ENCODE measurements around the gene PRPF6. TPM values are rescaled to one million over a fixed set of nuclear protein-coding genes. Genes with fewer than 3 reads are reported as not detected.
"Not testable (repeated sequence)": the region's sequence is repeated elsewhere in the genome, so short reads cannot be mapped to it uniquely, and the experiment has no call there.

Gene PRPF6
- total RNA-seq, 1 donor from 2014 or later, result 71.9 TPM

DNA sequence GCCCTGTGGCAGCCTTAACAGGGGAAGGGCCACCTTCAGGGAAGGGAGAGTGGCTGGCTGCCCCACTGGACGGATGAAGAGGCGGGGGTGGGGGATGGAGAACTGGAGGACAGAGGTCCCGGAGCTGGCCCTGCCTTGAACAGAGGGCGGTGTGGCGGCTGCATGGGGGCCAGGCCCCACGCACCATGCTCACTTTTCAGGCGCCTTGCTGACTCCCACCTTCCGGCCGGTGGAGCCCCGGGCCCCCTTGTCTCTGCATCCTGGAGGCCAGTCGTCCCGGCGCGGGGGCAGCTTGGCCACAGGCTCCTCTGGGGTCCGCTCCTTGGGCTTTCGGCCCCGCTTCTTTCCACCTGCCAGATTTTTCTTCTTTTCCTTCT lies 21.2 kb upstream of the PRPF6 start:
- Mint-ChIP-seq H3K27me3 (ENCODE audit: unreplicated experiment) (no peaks in the 10 kb centered on the region), H3K36me3 (ENCODE audit: unreplicated experiment) (peaks cover 11% of the 10 kb centered on the region), H3K4me3 (ENCODE audit: unreplicated experiment) (no peak overlapping the region), H3K4me1 (ENCODE audit: unreplicated experiment) (peaks cover 19% of the 10 kb centered on the region), H3K9me3 (ENCODE audit: unreplicated experiment) (no peaks in the 10 kb centered on the region), H3K27ac (ENCODE audit: unreplicated experiment) (no peak overlapping the region)
- no peak for DNase-seq (ENCODE audit: extremely low spot score, unreplicated experiment)
- TF ChIP-seq CTCF (IDR thresholded peaks at IDR 0.05), result no peak

DNA sequence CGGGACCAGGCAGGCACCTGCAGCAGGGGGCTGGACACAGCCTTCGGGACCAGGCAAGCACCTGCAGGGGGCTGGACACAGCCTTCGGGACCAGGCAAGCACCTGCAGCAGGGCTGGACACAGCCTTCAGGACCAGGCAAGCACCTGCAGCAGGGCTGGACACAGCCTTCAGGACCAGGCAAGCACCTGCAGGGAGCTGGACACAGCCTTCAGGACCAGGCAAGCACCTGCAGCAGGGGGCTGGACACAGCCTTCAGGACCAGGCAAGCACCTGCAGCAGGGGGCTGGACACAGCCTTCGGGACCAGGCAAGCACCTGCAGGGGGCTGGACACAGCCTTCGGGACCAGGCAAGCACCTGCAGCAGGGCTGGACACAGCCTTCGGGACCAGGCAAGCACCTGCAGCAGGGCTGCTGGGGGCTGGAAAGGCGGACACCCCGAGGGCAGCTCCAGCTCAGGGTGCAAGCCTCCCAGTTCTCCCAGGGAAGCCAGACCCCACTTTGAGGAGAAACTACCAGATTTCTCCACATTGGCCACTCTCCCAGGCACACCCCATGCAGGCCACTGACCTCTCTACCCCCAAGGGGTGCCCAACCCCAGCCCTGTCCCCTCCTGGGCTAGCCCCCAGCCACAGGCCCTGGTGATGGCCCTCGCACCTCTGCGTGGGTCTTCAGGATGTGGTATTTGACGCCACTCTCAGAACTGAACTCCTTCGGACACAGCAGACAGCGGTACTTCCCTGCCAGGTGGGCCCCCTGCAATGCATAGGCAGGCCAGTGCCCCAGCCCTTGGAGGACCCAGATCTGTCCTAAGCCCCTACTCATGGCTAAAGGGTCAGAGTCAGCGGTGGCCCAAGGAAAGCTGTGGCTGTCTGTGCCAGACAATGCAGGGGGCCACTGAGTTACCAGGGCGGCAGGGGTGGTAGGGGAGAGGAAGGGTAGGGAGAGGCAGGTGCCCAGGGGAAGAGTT lies 20.0 kb upstream of the PRPF6 start:
- not testable (repeated sequence) for H3K27ac Mint-ChIP-seq (ENCODE audit: unreplicated experiment); H3K9me3 Mint-ChIP-seq (ENCODE audit: unreplicated experiment); DNase-seq (ENCODE audit: extremely low spot score, unreplicated experiment); H3K4me3 Mint-ChIP-seq (ENCODE audit: unreplicated experiment); H3K27me3 Mint-ChIP-seq (ENCODE audit: unreplicated experiment)
- Mint-ChIP-seq H3K4me1 (ENCODE audit: unreplicated experiment) (peaks cover 13% of the 10 kb centered on the region), H3K36me3 (ENCODE audit: unreplicated experiment) (peaks cover 11% of the 10 kb centered on the region)

DNA sequence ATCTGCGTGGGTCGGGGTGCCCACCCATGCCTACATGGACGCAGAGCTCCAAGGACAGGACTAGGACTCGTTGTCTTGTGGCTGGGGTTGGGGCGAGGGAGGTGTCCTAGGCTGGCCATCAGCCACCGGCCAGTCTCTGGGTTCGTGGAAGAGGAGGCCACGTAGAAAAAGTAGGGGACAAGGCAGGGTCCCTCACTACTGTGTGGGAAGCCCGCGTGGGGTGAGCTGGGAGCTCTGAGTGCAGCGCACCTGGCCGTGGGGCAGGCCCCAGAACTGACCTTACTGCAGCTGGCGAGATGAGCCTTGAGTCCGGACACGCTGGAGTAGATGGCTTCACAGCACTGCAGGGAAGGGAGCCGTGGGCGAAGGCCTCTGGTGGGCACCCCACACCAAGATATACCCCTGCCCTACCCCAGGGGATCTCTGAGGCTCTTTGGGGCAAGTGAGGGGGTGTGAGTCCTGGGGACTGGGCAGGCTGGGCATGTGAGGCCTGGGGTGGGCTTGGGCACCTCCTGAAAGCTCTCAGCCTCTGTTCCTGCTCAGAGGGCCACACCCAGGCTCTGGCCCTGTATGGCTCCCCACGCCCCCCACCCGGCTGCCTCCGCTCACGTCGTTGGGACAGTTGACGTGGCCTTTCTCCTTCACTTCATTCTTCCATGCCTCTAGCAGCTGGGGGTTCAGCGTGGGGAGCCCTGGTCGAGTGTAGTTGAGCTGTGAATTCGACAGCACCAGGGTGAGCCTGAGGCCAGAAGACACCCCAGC lies 19.1 kb upstream of the PRPF6 start:
- no peaks in the 10 kb centered on the region for H3K9me3 Mint-ChIP-seq (ENCODE audit: unreplicated experiment)
- no peak overlapping the region for H3K4me3 Mint-ChIP-seq (ENCODE audit: unreplicated experiment)
- no peaks in the 10 kb centered on the region for H3K27me3 Mint-ChIP-seq (ENCODE audit: unreplicated experiment)
- no peak for TF ChIP-seq CTCF (IDR thresholded peaks at IDR 0.05)
- no peak overlapping the region for H3K27ac Mint-ChIP-seq (ENCODE audit: unreplicated experiment)
- peaks cover 12% of the 10 kb centered on the region for H3K36me3 Mint-ChIP-seq (ENCODE audit: unreplicated experiment)
- DNase-seq (ENCODE audit: extremely low spot score, unreplicated experiment), result no peak
- H3K4me1 Mint-ChIP-seq (ENCODE audit: unreplicated experiment), result peaks cover 13% of the 10 kb centered on the region

DNA sequence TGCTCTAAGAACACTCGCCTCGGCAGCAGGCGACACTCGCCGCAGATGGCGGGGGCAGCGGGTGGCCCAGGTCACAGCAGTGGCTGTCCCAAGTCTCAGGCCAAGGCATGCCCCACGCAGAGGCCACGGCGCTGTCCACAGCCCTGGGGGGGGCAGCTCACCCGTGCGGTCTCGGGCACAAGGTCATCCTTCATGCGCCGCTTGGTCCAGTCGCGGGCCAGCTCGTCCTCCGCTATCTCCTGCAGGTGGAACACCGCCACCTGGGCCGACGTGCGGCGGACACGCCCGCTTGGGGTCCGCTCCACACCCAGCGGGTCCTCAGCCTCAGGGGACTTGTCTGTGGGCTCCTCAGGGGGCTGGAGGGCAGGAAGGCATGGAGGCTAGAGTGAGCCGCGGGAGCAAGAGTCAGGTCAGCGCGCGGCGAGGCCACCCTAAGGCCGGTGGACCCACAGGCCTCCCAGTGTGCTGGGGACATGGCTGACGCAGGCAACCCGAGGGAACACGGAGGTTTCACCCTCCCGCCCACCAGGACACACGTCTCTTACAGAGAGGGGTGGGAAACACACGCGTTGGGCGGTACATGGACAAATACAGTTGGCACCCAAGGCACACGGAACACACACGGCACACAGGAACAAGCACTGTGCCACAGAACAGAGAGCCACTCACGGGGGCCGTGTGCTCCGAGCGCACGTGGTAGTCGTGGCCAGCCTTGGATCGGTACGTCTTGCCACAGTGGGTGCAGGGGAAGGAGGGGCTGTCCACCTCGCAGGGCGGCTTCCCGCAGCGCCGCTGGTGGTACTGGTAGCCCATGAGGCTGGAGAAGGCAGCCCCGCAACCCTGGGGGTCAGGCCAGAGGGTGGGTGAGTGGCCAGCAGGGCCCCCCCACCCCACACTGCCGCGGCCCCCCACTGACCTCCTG lies 18.2 kb upstream of the PRPF6 start:
- peaks cover 14% of the 10 kb centered on the region for H3K36me3 Mint-ChIP-seq (ENCODE audit: unreplicated experiment)
- no peak for TF ChIP-seq CTCF (IDR thresholded peaks at IDR 0.05)
- no peaks in the 10 kb centered on the region for H3K9me3 Mint-ChIP-seq (ENCODE audit: unreplicated experiment)
- no peak for DNase-seq (ENCODE audit: extremely low spot score, unreplicated experiment)
- peaks cover 10% of the 10 kb centered on the region for H3K4me1 Mint-ChIP-seq (ENCODE audit: unreplicated experiment)
- no peak overlapping the region for H3K27ac Mint-ChIP-seq (ENCODE audit: unreplicated experiment)
- no peak overlapping the region for H3K4me3 Mint-ChIP-seq (ENCODE audit: unreplicated experiment)
- H3K27me3 Mint-ChIP-seq (ENCODE audit: unreplicated experiment), result no peaks in the 10 kb centered on the region

- TF ChIP-seq CTCF (IDR thresholded peaks at IDR 0.05), result no peak
- no peaks in the 10 kb centered on the region for H3K9me3 Mint-ChIP-seq (ENCODE audit: unreplicated experiment)
- no peak overlapping the region for H3K4me3 Mint-ChIP-seq (ENCODE audit: unreplicated experiment)
- no peak overlapping the region for H3K27ac Mint-ChIP-seq (ENCODE audit: unreplicated experiment)
- H3K36me3 Mint-ChIP-seq (ENCODE audit: unreplicated experiment), result peaks cover 14% of the 10 kb centered on the region
- peaks cover 7% of the 10 kb centered on the region for H3K4me1 Mint-ChIP-seq (ENCODE audit: unreplicated experiment)
- DNase-seq (ENCODE audit: extremely low spot score, unreplicated experiment), result no peak
- H3K27me3 Mint-ChIP-seq (ENCODE audit: unreplicated experiment), result no peaks in the 10 kb centered on the region
Measured at GRCh38 chr20:63963348-63963741, 17.6 kb upstream of the PRPF6 start.
